Fibroblast of lung (primary cell): ENCODE measurements around the gene WDR27.

Experiments used
- EZH2 ChIP-seq: IDR thresholded peaks from 2 replicates; pipeline ENCODE4 v1.5.1; 2012; ENCODE audit warnings: low read length, control low read depth, mild to moderate bottlenecking; ENCODE audit errors: missing control alignments
- TF ChIP-seq, protein P1 (sequence below), 2 donors: IDR thresholded peaks in 1 of 2; conservative IDR thresholded peaks in 1 of 2; 1 replicate in 1 of 2; 2 replicates in 1 of 2; pipeline ENCODE4 v1.5.1; 2011 to 2012; ENCODE audit warnings: low read length in 2 of 2, control low read depth in 1 of 2, inconsistent platforms in 1 of 2, low read depth in 1 of 2, mild to moderate bottlenecking in 1 of 2

DNA sequence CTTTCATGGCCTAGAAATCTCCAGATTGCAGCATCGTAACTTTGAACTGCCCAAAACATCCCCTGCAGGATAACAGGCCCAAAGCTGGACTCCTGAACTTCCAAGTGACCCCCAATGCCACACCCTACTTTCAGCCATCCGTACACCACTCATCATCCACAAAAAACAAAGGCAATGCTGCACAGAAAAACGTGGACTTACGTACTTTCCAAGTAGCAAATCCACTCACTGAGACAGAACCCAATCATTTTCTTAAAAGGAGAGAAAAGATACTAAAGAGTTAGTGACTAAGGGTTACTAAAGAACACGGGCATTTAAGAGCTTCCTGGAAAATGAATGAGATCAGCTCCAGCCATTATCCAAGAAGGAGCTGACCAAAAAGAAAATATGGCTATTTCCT, 211.0 kb downstream of the WDR27 start:
- TF ChIP-seq, protein P1, sequence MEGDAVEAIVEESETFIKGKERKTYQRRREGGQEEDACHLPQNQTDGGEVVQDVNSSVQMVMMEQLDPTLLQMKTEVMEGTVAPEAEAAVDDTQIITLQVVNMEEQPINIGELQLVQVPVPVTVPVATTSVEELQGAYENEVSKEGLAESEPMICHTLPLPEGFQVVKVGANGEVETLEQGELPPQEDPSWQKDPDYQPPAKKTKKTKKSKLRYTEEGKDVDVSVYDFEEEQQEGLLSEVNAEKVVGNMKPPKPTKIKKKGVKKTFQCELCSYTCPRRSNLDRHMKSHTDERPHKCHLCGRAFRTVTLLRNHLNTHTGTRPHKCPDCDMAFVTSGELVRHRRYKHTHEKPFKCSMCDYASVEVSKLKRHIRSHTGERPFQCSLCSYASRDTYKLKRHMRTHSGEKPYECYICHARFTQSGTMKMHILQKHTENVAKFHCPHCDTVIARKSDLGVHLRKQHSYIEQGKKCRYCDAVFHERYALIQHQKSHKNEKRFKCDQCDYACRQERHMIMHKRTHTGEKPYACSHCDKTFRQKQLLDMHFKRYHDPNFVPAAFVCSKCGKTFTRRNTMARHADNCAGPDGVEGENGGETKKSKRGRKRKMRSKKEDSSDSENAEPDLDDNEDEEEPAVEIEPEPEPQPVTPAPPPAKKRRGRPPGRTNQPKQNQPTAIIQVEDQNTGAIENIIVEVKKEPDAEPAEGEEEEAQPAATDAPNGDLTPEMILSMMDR (conservative IDR thresholded peaks at IDR 0.05 in 1 of 2, IDR thresholded peaks at IDR 0.05 in 1 of 2; ENCODE audit: low read depth in 1 of 2, low read length in 2 of 2): no peak
- TF ChIP-seq EZH2: no peak
